ENCODE data around the gene RAB15. TPM values are rescaled to one million over a fixed set of nuclear protein-coding genes. Genes with fewer than 3 reads are reported as not detected.

Gene RAB15
- total RNA-seq, 4 donors from 2014 or later = 11.6 to 50.9 (median 19.4) TPM

GRCh38 chr14:64968651-64969050 lies 3.5 kb downstream of the RAB15 start:
- Histone ChIP-seq H3K36me3 (no peaks in the 10 kb centered on the region), H3K4me1 (peaks cover 0 to 31% (median 21%) of the 10 kb centered on the region in 4 donors), H3K4me3 (no peak overlapping the region), H3K27me3 (no peaks in the 10 kb centered on the region), H3K27ac (no peak overlapping the region), H3K9me3 (no peaks in the 10 kb centered on the region)
- intact Hi-C loops (cut with DNase I; ENCODE audit: low total_unique reads) (no loop called here), in situ Hi-C loops (cut with MboI; ENCODE audit: low pct_ligation_motif_present in 1 of 4, low pct_unique_long_range_greater_than_20kb in 1 of 4, low sequenced_read_pairs in 3 of 4) (no loop called here)
- no peak for TF ChIP-seq CTCF (IDR thresholded peaks at IDR 0.05)
- TF ChIP-seq POLR2AphosphoS5 (IDR thresholded peaks at IDR 0.05) = no peak
- TF ChIP-seq POLR2A (IDR thresholded peaks at IDR 0.05) = no peak
- TF ChIP-seq EP300 (IDR thresholded peaks at IDR 0.05; ENCODE audit: low read depth) = no peak
- WGBS, 2 donors (ENCODE audit: low coverage in 1 of 2) = 60 to 78% methylated on average over 1 to 6 of the region's 6 CpGs
- DNase-seq = no peak

GRCh38 chr14:64968167-64968566 lies 4.0 kb downstream of the RAB15 start:
- Histone ChIP-seq H3K9me3 (no peaks in the 10 kb centered on the region), H3K4me1 (peaks cover 0 to 31% (median 21%) of the 10 kb centered on the region in 4 donors), H3K4me3 (no peak overlapping the region), H3K27me3 (no peaks in the 10 kb centered on the region), H3K36me3 (no peaks in the 10 kb centered on the region), H3K27ac (no peak overlapping the region)
- intact Hi-C loops (cut with DNase I; ENCODE audit: low total_unique reads) (no loop called here), in situ Hi-C loops (cut with MboI; ENCODE audit: low pct_ligation_motif_present in 1 of 4, low pct_unique_long_range_greater_than_20kb in 1 of 4, low sequenced_read_pairs in 3 of 4) (no loop called here)
- TF ChIP-seq EP300 (IDR thresholded peaks at IDR 0.05; ENCODE audit: low read depth) (no peak), POLR2AphosphoS5 (IDR thresholded peaks at IDR 0.05) (no peak)
- no peak for DNase-seq
- 90 to 92% methylated on average over 6 to 7 of the region's 7 CpGs for WGBS, 2 donors (ENCODE audit: low coverage in 1 of 2)

- DNase-seq = peak; percentile 32
- Histone ChIP-seq H3K27me3 (no peaks in the 10 kb centered on the region), H3K4me3 (no peak overlapping the region), H3K4me1 (peaks cover 0 to 22% (median 13%) of the 10 kb centered on the region in 4 donors), H3K9me3 (no peaks in the 10 kb centered on the region), H3K27ac (no peak overlapping the region), H3K36me3 (no peaks in the 10 kb centered on the region)
- in situ Hi-C loops (cut with MboI; ENCODE audit: low pct_ligation_motif_present in 1 of 4, low pct_unique_long_range_greater_than_20kb in 1 of 4, low sequenced_read_pairs in 3 of 4) = no loop called here
- intact Hi-C loops (cut with DNase I; ENCODE audit: low total_unique reads) = no loop called here
- 63 to 88% methylated on average over 2 of the region's 2 CpGs for WGBS, 2 donors (ENCODE audit: low coverage in 1 of 2)
- no peak for TF ChIP-seq POLR2AphosphoS5 (IDR thresholded peaks at IDR 0.05)
- TF ChIP-seq POLR2A (IDR thresholded peaks at IDR 0.05) = no peak
- TF ChIP-seq CTCF (IDR thresholded peaks at IDR 0.05) = no peak
Observed at GRCh38 chr14:64966976-64967375, 5.2 kb downstream of the RAB15 start.

GRCh38 chr14:64965356-64966000 lies 6.7 kb downstream of the RAB15 start:
- no peaks in the 10 kb centered on the region for H3K27me3 ChIP-seq
- H3K4me3 ChIP-seq = no peak overlapping the region
- no peaks in the 10 kb centered on the region for H3K36me3 ChIP-seq
- in situ Hi-C loops (cut with MboI; ENCODE audit: low pct_ligation_motif_present in 1 of 4, low pct_unique_long_range_greater_than_20kb in 1 of 4, low sequenced_read_pairs in 3 of 4) (no loop called here), intact Hi-C loops (cut with DNase I; ENCODE audit: low total_unique reads) (no loop called here)
- no peaks in the 10 kb centered on the region for H3K9me3 ChIP-seq
- H3K27ac ChIP-seq = no peak overlapping the region
- DNase-seq = no peak
- TF ChIP-seq CTCF (IDR thresholded peaks at IDR 0.05) (no peak), POLR2A (IDR thresholded peaks at IDR 0.05) (no peak), EP300 (IDR thresholded peaks at IDR 0.05; ENCODE audit: low read depth) (no peak), POLR2AphosphoS5 (IDR thresholded peaks at IDR 0.05) (no peak)
- H3K4me1 ChIP-seq = peaks cover 0 to 11% (median 3%) of the 10 kb centered on the region in 4 donors
- 87 to 89% methylated on average over 8 to 15 of the region's 15 CpGs for whole genome bisulfite sequencing, 2 donors (ENCODE audit: low coverage in 1 of 2)

GRCh38 chr14:64963611-64964010 lies 8.5 kb downstream of the RAB15 start:
- 57 to 74% methylated on average over 1 of the region's 1 CpG for WGBS, 2 donors (ENCODE audit: low coverage in 1 of 2)
- intact Hi-C loops (cut with DNase I; ENCODE audit: low total_unique reads) (no loop called here), in situ Hi-C loops (cut with MboI; ENCODE audit: low pct_ligation_motif_present in 1 of 4, low pct_unique_long_range_greater_than_20kb in 1 of 4, low sequenced_read_pairs in 3 of 4) (no loop called here)
- Histone ChIP-seq H3K36me3 (no peaks in the 10 kb centered on the region), H3K4me1 (no peaks in the 10 kb centered on the region), H3K4me3 (no peak overlapping the region), H3K27ac (no peak overlapping the region), H3K9me3 (no peaks in the 10 kb centered on the region), H3K27me3 (no peaks in the 10 kb centered on the region)
- TF ChIP-seq EP300 (IDR thresholded peaks at IDR 0.05; ENCODE audit: low read depth) (no peak), CTCF (IDR thresholded peaks at IDR 0.05) (no peak), POLR2A (IDR thresholded peaks at IDR 0.05) (no peak), POLR2AphosphoS5 (IDR thresholded peaks at IDR 0.05) (no peak)
- DNase-seq = no peak

Data from transverse colon (tissue), 4 donors.